ENCODE measurements around the gene KCND1.

DNA sequence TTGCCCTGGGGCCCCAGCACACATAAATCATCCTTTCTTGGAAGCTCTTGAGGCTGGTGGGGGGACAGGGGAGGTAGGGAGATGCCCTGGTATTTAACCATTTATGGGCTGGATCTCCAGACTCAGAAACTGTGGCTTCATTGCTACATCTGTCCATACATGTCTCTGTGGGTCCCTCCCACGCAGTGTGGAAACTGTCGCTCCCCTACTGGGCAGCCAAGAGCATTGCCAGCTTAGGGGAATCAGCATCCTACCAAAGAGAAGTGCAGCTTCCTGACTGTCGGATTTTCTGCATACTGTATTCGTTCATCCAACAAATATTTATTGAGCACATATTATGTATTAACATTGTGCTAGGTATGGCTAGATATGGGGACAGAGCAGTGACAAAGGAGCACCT, 26.7 kb upstream of the KCND1 start:
- TF ChIP-seq, protein P1, sequence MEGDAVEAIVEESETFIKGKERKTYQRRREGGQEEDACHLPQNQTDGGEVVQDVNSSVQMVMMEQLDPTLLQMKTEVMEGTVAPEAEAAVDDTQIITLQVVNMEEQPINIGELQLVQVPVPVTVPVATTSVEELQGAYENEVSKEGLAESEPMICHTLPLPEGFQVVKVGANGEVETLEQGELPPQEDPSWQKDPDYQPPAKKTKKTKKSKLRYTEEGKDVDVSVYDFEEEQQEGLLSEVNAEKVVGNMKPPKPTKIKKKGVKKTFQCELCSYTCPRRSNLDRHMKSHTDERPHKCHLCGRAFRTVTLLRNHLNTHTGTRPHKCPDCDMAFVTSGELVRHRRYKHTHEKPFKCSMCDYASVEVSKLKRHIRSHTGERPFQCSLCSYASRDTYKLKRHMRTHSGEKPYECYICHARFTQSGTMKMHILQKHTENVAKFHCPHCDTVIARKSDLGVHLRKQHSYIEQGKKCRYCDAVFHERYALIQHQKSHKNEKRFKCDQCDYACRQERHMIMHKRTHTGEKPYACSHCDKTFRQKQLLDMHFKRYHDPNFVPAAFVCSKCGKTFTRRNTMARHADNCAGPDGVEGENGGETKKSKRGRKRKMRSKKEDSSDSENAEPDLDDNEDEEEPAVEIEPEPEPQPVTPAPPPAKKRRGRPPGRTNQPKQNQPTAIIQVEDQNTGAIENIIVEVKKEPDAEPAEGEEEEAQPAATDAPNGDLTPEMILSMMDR (IDR thresholded peaks at IDR 0.05): no peak
- no peak for TF ChIP-seq ZFX (IDR thresholded peaks at IDR 0.05; ENCODE audit: borderline replicate concordance)

Data from 22Rv1 (cell line).